H1 (cell line): ENCODE data around the gene NTRK1. TPM values are rescaled to one million over a fixed set of nuclear protein-coding genes. Genes with fewer than 3 reads are reported as not detected.

Experiments
- CTCF ChIA-PET: fragments of 300-600 bp; sonication (Branson Sonifier 250); formaldehyde crosslinking; loops from one replicate; lab custom pipeline; 2021; ENCODE audit not compliant: partially characterized antibody; lab: Charles Lee
- POLR2A ChIA-PET: fragments of 300-600 bp; sonication (Branson Sonifier 250); formaldehyde crosslinking; loops from one replicate; lab custom pipeline; 2021; ENCODE audit warnings: inconsistent platforms; ENCODE audit not compliant: partially characterized antibody; lab: Charles Lee
- DNase-seq, 2 experiments: peaks; one replicate each; pipeline versions ENCODE4 v3.0.0 to v3.0.0-alpha.2; 2010 to 2022; ENCODE audit warnings: low spot score in 2 of 2, low read depth in 1 of 2, mixed read lengths in 1 of 2
- FAIRE-seq: peaks from 2 replicates; lab custom pipeline; 2011; peaks lifted over from hg19 to GRCh38; lab: Jason Lieb, UNC
- H2AFZ ChIP-seq: 2 replicates; pipeline ENCODE4 v1.8.1; 2012; ENCODE audit warnings: low read length, inconsistent platforms
- H2AK5ac ChIP-seq: 2 replicates; pipeline ENCODE4 v1.6.1; 2013; ENCODE audit warnings: low read depth, low read length
- H2BK120ac ChIP-seq: replicated peaks from 2 replicates; pipeline ENCODE3; 2013; ENCODE audit warnings: low read depth, low read length, inconsistent platforms
- H2BK12ac ChIP-seq: 2 replicates; pipeline ENCODE4 v1.6.1; 2013; ENCODE audit warnings: low read depth, low read length
- H2BK15ac ChIP-seq: 2 replicates; pipeline ENCODE4 v1.6.1; 2013; ENCODE audit warnings: low read length
- H2BK20ac ChIP-seq: 2 replicates; pipeline ENCODE4 v1.6.1; 2013; ENCODE audit warnings: low read length
- H2BK5ac ChIP-seq: 2 replicates; pipeline ENCODE4 v1.6.1; 2013; ENCODE audit warnings: low read depth, low read length
- H3K14ac ChIP-seq: 2 replicates; pipeline ENCODE4 v1.6.1; 2013; ENCODE audit warnings: inconsistent platforms; ENCODE audit not compliant: insufficient read length
- H3K18ac ChIP-seq: 2 replicates; pipeline ENCODE4 v1.6.1; 2013; ENCODE audit warnings: low read length; ENCODE audit errors: extremely low read depth
- H3K23ac ChIP-seq: 2 replicates; pipeline ENCODE4 v1.6.1; 2013; ENCODE audit warnings: inconsistent platforms; ENCODE audit not compliant: insufficient read length
- H3K23me2 ChIP-seq: 2 replicates; pipeline ENCODE4 v1.6.1; 2013; ENCODE audit warnings: low read depth, low read length
- H3K27ac ChIP-seq: 2 replicates; pipeline ENCODE4 v1.6.1; 2011; ENCODE audit warnings: low read depth, low read length, inconsistent platforms
- H3K27me3 ChIP-seq, 4 experiments: replicated peaks in 1 of 4; 1 replicate in 1 of 4; 2 replicates in 3 of 4; pipeline versions ENCODE4 v1.6.1 to v1.8.1; 2011 to 2013; ENCODE audit warnings: low read length in 3 of 4, mild to moderate bottlenecking in 3 of 4, inconsistent platforms in 2 of 4, mixed read lengths in 2 of 4, moderate library complexity in 1 of 4; ENCODE audit not compliant: control insufficient read depth in 3 of 4, insufficient read depth in 3 of 4; ENCODE audit errors: extremely low read depth in 1 of 4
- H3K36me3 ChIP-seq, 4 experiments: 2 replicates each; pipeline versions ENCODE4 v1.6.1 to v1.8.1; 2011 to 2013; ENCODE audit warnings: mild to moderate bottlenecking in 4 of 4, low read length in 3 of 4, moderate library complexity in 2 of 4, control low read depth in 1 of 4, inconsistent platforms in 1 of 4; ENCODE audit not compliant: insufficient read depth in 4 of 4, control insufficient read depth in 2 of 4
- H3K4ac ChIP-seq: replicated peaks from 2 replicates; pipeline ENCODE3; 2013; ENCODE audit warnings: low read length, low read depth, mixed read lengths, inconsistent platforms; ENCODE audit not compliant: insufficient read length
- H3K4me1 ChIP-seq, 4 experiments: replicated peaks in 1 of 4; 1 replicate in 1 of 4; 2 replicates in 3 of 4; pipeline versions ENCODE4 v1.6.1 to v1.8.1; 2011 to 2013; ENCODE audit warnings: low read length in 3 of 4, inconsistent platforms in 2 of 4, mixed read lengths in 1 of 4; ENCODE audit not compliant: insufficient read depth in 4 of 4, control insufficient read depth in 3 of 4
- H3K4me2 ChIP-seq, 2 experiments: 2 replicates each; pipeline versions ENCODE4 v1.6.1 to v1.8.1; 2011 to 2013; ENCODE audit warnings: low read depth in 2 of 2, low read length in 2 of 2, control low read depth in 1 of 2, inconsistent platforms in 1 of 2, mild to moderate bottlenecking in 1 of 2; ENCODE audit not compliant: insufficient read depth in 1 of 2
- H3K4me3 ChIP-seq, 4 experiments: fragments of 200-600, 300-600 bp in 1 of 4; sonication (generic), shearing (Covaris generic), sonication (Bioruptor Twin) in 1 of 4; 2 replicates each; pipeline versions ENCODE4 v1.5.1 to v1.8.1; 2011 to 2016; ENCODE audit warnings: low read length in 4 of 4, low read depth in 3 of 4, control low read depth in 2 of 4, inconsistent platforms in 2 of 4, mild to moderate bottlenecking in 2 of 4, mixed read lengths in 1 of 4, moderate library complexity in 1 of 4; ENCODE audit not compliant: insufficient read depth in 2 of 4; ENCODE audit errors: extremely low read depth in 1 of 4
- H3K56ac ChIP-seq: replicated peaks from 2 replicates; pipeline ENCODE3; 2013; ENCODE audit warnings: low read depth, mild to moderate bottlenecking, mixed read lengths, low read length, inconsistent platforms; ENCODE audit not compliant: insufficient read length
- H3K79me1 ChIP-seq: 2 replicates; pipeline ENCODE4 v1.6.1; 2013; ENCODE audit warnings: low read depth, low read length, control low read depth
- H3K79me2 ChIP-seq, 2 experiments: 2 replicates each; pipeline versions ENCODE4 v1.6.1 to v1.8.1; 2012 to 2013; ENCODE audit warnings: low read length in 2 of 2, mild to moderate bottlenecking in 2 of 2, inconsistent platforms in 1 of 2; ENCODE audit not compliant: insufficient read depth in 2 of 2, control insufficient read depth in 1 of 2
- H3K9ac ChIP-seq, 4 experiments: replicated peaks in 1 of 4; 1 replicate in 1 of 4; 2 replicates in 3 of 4; pipeline versions ENCODE4 v1.6.1 to v1.8.1; 2011 to 2013; ENCODE audit warnings: low read depth in 3 of 4, low read length in 3 of 4, control low read depth in 2 of 4, mild to moderate bottlenecking in 2 of 4, moderate library complexity in 2 of 4, inconsistent platforms in 1 of 4; ENCODE audit errors: extremely low read depth in 1 of 4
- H3K9me3 ChIP-seq, 2 experiments: 2 replicates each; pipeline versions ENCODE4 v1.6.1 to v1.8.1; 2012 to 2013; ENCODE audit warnings: mild to moderate bottlenecking in 2 of 2, moderate library complexity in 2 of 2, control low read depth in 1 of 2, inconsistent platforms in 1 of 2, low read depth in 1 of 2, low read length in 1 of 2, mixed read lengths in 1 of 2; ENCODE audit not compliant: insufficient read depth in 2 of 2
- H4K20me1 ChIP-seq, 2 experiments: replicated peaks in 1 of 2; 2 replicates each; pipeline versions ENCODE3 to v1.8.1; 2011 to 2013; ENCODE audit warnings: inconsistent platforms in 2 of 2, low read length in 2 of 2, mild to moderate bottlenecking in 1 of 2; ENCODE audit not compliant: insufficient read depth in 2 of 2, control insufficient read depth in 1 of 2
- H4K5ac ChIP-seq: 2 replicates; pipeline ENCODE4 v1.6.1; 2013; ENCODE audit warnings: low read length, low read depth, mixed read lengths, inconsistent platforms; ENCODE audit not compliant: insufficient read length
- H4K8ac ChIP-seq: 2 replicates; pipeline ENCODE4 v1.8.0; 2013; ENCODE audit warnings: mild to moderate bottlenecking, moderate library complexity, low read length, inconsistent platforms; ENCODE audit not compliant: insufficient read depth; ENCODE audit errors: extremely low read depth
- H4K91ac ChIP-seq: replicated peaks from 2 replicates; pipeline ENCODE3; 2013; ENCODE audit warnings: low read length, mixed read lengths, inconsistent platforms; ENCODE audit not compliant: insufficient read length
- ASH2L ChIP-seq: fragments of 200-600, 300-600 bp; sonication (generic); IDR thresholded peaks from one replicate; pipeline ENCODE4 v1.7.1; 2017; ENCODE audit warnings: low read length
- BRCA1 ChIP-seq: IDR thresholded peaks from 2 replicates; pipeline ENCODE4 v1.6.1; 2012; ENCODE audit warnings: low read depth, low read length, improper control_type of control experiment
- GABPA ChIP-seq: IDR thresholded peaks from 2 replicates; pipeline ENCODE4 v1.6.1; 2011; ENCODE audit warnings: mild to moderate bottlenecking, low read length, moderate library complexity, borderline replicate concordance; ENCODE audit not compliant: insufficient read depth
- SUZ12 ChIP-seq: fragments of 200-600 bp; sonication (generic); IDR thresholded peaks from 2 replicates; pipeline ENCODE4 v1.6.1; 2012; ENCODE audit warnings: mild to moderate bottlenecking, inconsistent platforms, low read length, moderate library complexity, mixed read lengths
- WGBS, 2 experiments: shearing (Covaris generic) in 1 of 2; methylation state at CpG; one replicate each; pipeline versions ENCODE4 v1.1.6 to v1.1.7; 2013 to 2015; ENCODE audit warnings: low lambda C conversion rate in 2 of 2, mixed read lengths in 2 of 2, inconsistent platforms in 1 of 2, low coverage in 1 of 2, missing lambda C conversion rate in 1 of 2; ENCODE audit not compliant: insufficient replicate concordance in 2 of 2, insufficient coverage in 1 of 2, insufficient read length in 1 of 2; ENCODE audit errors: extremely low coverage in 1 of 2, missing lambda C conversion rate in 1 of 2; 5-methylcytosine and 5-hydroxymethylcytosine counted together
- polyA plus RNA-seq, 7 experiments: library from polyadenylated mRNA; depleted of rRNA in 3 of 7; stranded (reverse) in 5 of 7; unstranded in 2 of 7; fragments of >200 nt in 5 of 7; fragments of 200-250 nt in 2 of 7; gene quantifications; 1 replicate in 5 of 7; 2 replicates in 1 of 7; 4 replicates in 1 of 7; pipeline versions ENCODE4 v1.2.1 to v1.2.3, GENCODE V29; 2011 to 2013; ENCODE audit warnings: missing spikeins in 2 of 7, mixed read lengths in 2 of 7
- total RNA-seq: library from RNA; stranded (reverse); fragmentation: NEBNext Ultra II Directional; extraction: Animal tissue kit (Norgen Biotek cat#: 25700); gene quantifications from 2 replicates; pipeline ENCODE4 v1.2.1, GENCODE V29; 2021

NTRK1 gene
- total and polyA plus RNA-seq, 2 of the 8 experiments (the other 6 are each of a cell fraction or from before 2014, with no cell fraction given), result 0.12 to 0.24 TPM

DNA sequence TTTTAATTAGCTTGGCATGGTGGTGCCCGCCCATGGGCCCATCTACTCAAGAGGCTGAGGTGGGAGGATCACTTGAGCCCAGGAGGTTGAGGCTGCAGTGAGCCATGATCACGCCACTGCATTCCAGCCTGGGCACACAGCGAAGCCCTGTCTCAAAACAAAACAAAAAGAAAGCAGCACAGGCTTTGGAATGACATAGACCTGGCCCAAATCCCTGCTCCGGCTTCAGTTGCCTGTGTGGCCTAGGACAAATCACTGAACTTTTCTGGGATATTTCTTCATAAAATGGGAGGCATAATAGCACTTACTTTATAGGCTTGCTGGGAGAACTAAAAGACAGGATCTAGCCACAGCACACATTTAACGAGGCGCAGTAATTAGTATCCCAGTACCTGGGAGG lies 35.3 kb downstream of the NTRK1 start:
- no peaks in the 10 kb centered on the region for H3K79me1 ChIP-seq
- DNase-seq, result no peak
- no peak overlapping the region for H3K14ac ChIP-seq
- 89% methylated on average over 6 of the region's 6 CpGs; no CpG with 5 or more reads in 1 of the 2 experiments for WGBS, 2 experiments
- H2AK5ac ChIP-seq, result no peak overlapping the region
- TF ChIP-seq GABPA (no peak), ASH2L (no peak), SUZ12 (no peak), BRCA1 (no peak)
- no peak overlapping the region for H4K8ac ChIP-seq
- H4K20me1 ChIP-seq, result no peaks in the 10 kb centered on the region
- CTCF ChIA-PET, result interaction anchor here (1.0 to 31.4 kb wide), 6 partner anchors 20 to 41 kb away, joined by 3 to 719 read pairs (median 142); partner anchors contain the start of genes INSRR, LRRC71 and NTRK1
- no peak for FAIRE-seq
- H2BK20ac ChIP-seq, result no peak overlapping the region
- H2BK15ac ChIP-seq, result no peak overlapping the region
- no peak overlapping the region for H3K4me2 ChIP-seq
- H3K18ac ChIP-seq, result no peak overlapping the region
- H2BK120ac ChIP-seq, result no peak overlapping the region
- H3K4me3 ChIP-seq, result no peak overlapping the region
- no peak overlapping the region for H2BK5ac ChIP-seq
- H3K27ac ChIP-seq, result no peak overlapping the region
- H4K91ac ChIP-seq, result no peak overlapping the region
- H3K9me3 ChIP-seq, result no peaks in the 10 kb centered on the region
- no peak overlapping the region for H3K23ac ChIP-seq
- H3K9ac ChIP-seq, result no peak overlapping the region
- H4K5ac ChIP-seq, result no peak overlapping the region
- H2AFZ ChIP-seq, result no peak overlapping the region
- H2BK12ac ChIP-seq, result no peak overlapping the region
- peaks cover 8 to 47% (median 40%) of the 10 kb centered on the region in 4 experiments for H3K27me3 ChIP-seq
- POLR2A ChIA-PET, result no interaction called here
- no peaks in the 10 kb centered on the region for H3K79me2 ChIP-seq
- H3K4me1 ChIP-seq, result peaks cover 0 to 10% (median 5%) of the 10 kb centered on the region in 4 experiments; a peak in 4 of 7 replicates
- no peak overlapping the region for H3K56ac ChIP-seq
- H3K23me2 ChIP-seq, result peaks cover 2% of the 10 kb centered on the region; the same call in 1 of the 2 replicates
- no peaks in the 10 kb centered on the region for H3K36me3 ChIP-seq
- H3K4ac ChIP-seq, result no peak overlapping the region
